ENCODE measurements around the gene PGD. TPM values are rescaled to one million over a fixed set of nuclear protein-coding genes. Genes with fewer than 3 reads are reported as not detected.
A peak's percentile ranks its signal among the peaks of the same experiment; 100 is the strongest.
"Not testable (repeated sequence)": the region's sequence is repeated elsewhere in the genome, so short reads cannot be mapped to it uniquely, and the experiment has no call there.

PGD gene
- total and polyA plus RNA-seq, 10 of the 15 experiments (the other 5 are each of a cell fraction or from before 2014, with no cell fraction given) = 108 to 262 (median 171) TPM

GRCh38 chr1:10456661-10457060, 57.8 kb downstream of the PGD start:
- TF ChIP-seq TCF7 (IDR thresholded peaks at IDR 0.05; ENCODE audit: borderline replicate concordance) (no peak), NRF1 (conservative IDR thresholded peaks at IDR 0.05; ENCODE audit: low read depth, low read length) (no peak), RAD21 (IDR thresholded peaks at IDR 0.05; ENCODE audit: insufficient read depth, low read depth, low read length) (no peak), CBX3 (IDR thresholded peaks at IDR 0.05; ENCODE audit: borderline replicate concordance, low read depth) (no peak), MLLT1 (IDR thresholded peaks at IDR 0.05) (no peak), EP300 (IDR thresholded peaks at IDR 0.05; ENCODE audit: borderline replicate concordance in 1 of 2, control insufficient read depth in 1 of 2, low read depth in 2 of 2, low read length in 2 of 2) (no peak), TARDBP (IDR thresholded peaks at IDR 0.05; ENCODE audit: borderline replicate concordance) (no peak)
- TSS peak; percentile 44 for BruUV-seq (replicated peaks)
- no peak for FAIRE-seq
- no peak overlapping the region for H3K4me3 ChIP-seq
- SMC1A ChIA-PET (ENCODE audit: uncharacterized antibody, unreplicated experiment) = interaction anchor here (0.7 to 1.6 kb wide), 4 partner anchors 21 to 39 kb away, joined by 3 to 6 read pairs (median 3); no protein-coding TSS in a partner anchor
- RAD21 ChIA-PET (ENCODE audit: unreplicated experiment) = interaction anchor here (0.6 to 1.9 kb wide), 3 partner anchors 23 to 653 kb away, joined by 3 to 6 read pairs (median 4); no protein-coding TSS in a partner anchor
- ATAC-seq = no peak
- H2AFZ ChIP-seq (ENCODE audit: control insufficient read depth, low read depth, low read length) = no peak overlapping the region
- H3K9ac ChIP-seq (ENCODE audit: control insufficient read depth, insufficient read depth, low read length) = no peak overlapping the region
- no peaks in the 10 kb centered on the region for H3K27me3 ChIP-seq (replicated peaks in 1 of 2; ENCODE audit: control insufficient read depth in 2 of 2, insufficient read depth in 2 of 2, low read length in 1 of 2)
- CTCF ChIA-PET = interaction anchor here (0.8 to 2.2 kb wide), 4 partner anchors 20 to 38 kb away, joined by 4 to 8 read pairs (median 5); partner anchors contain the start of gene CENPS
- H3K27ac ChIP-seq (ENCODE audit: control insufficient read depth, insufficient read depth) = no peak overlapping the region
- H3K36me3 ChIP-seq (ENCODE audit: control insufficient read depth in 2 of 2, insufficient read depth in 2 of 2, low read length in 1 of 2) = peaks cover 0 to 2% of the 10 kb centered on the region in 2 experiments; a peak in 2 of 4 replicates
- H3K9me3 ChIP-seq (replicated peaks; ENCODE audit: control insufficient read depth, insufficient read depth, low read length) = no peaks in the 10 kb centered on the region; the same call in 2 of the 3 replicates
- POLR2A ChIA-PET = interaction anchor here (0.6 to 1.2 kb wide), 2 partner anchors 9 to 26 kb away, joined by 3 read pairs; no protein-coding TSS in a partner anchor
- no peak for DNase-seq (ENCODE audit: low read depth, low spot score)
- intact Hi-C loops (cut with micrococcal nuclease; ENCODE audit: unreplicated experiment) = no loop called here
- no peaks in the 10 kb centered on the region for H4K20me1 ChIP-seq (ENCODE audit: control insufficient read depth, insufficient read depth)
- in situ Hi-C loops (cut with MboI) = no loop called here
- no peaks in the 10 kb centered on the region; the same call in 1 of the 2 replicates for H3K4me1 ChIP-seq (ENCODE audit: control insufficient read depth, insufficient read depth, low read length)
- 0 out of 2 replicates have a peak overlapping the region, but pooled peaks have one; percentile 3 for H3K4me2 ChIP-seq (ENCODE audit: control insufficient read depth, insufficient read depth)
- WGBS (ENCODE audit: insufficient coverage, insufficient replicate concordance, low lambda C conversion rate, missing lambda C conversion rate) = 91% methylated on average over 7 of the region's 7 CpGs
- no peaks in the 10 kb centered on the region for H3K79me2 ChIP-seq (ENCODE audit: control insufficient read depth, insufficient read depth, low read length)

GRCh38 chr1:10457462-10457861, 58.6 kb downstream of the PGD start:
- intact Hi-C loops (cut with micrococcal nuclease; ENCODE audit: unreplicated experiment); H3K79me2 ChIP-seq (ENCODE audit: control insufficient read depth, insufficient read depth, low read length); H3K36me3 ChIP-seq (ENCODE audit: control insufficient read depth in 2 of 2, insufficient read depth in 2 of 2, low read length in 1 of 2); FAIRE-seq; H2AFZ ChIP-seq (ENCODE audit: control insufficient read depth, low read depth, low read length); H3K4me3 ChIP-seq; BruUV-seq (replicated peaks); H4K20me1 ChIP-seq (ENCODE audit: control insufficient read depth, insufficient read depth); H3K27me3 ChIP-seq (replicated peaks in 1 of 2; ENCODE audit: control insufficient read depth in 2 of 2, insufficient read depth in 2 of 2, low read length in 1 of 2); in situ Hi-C loops (cut with MboI); H3K9me3 ChIP-seq (replicated peaks; ENCODE audit: control insufficient read depth, insufficient read depth, low read length); DNase-seq (ENCODE audit: low read depth, low spot score); H3K4me1 ChIP-seq (ENCODE audit: control insufficient read depth, insufficient read depth, low read length); H3K4me2 ChIP-seq (ENCODE audit: control insufficient read depth, insufficient read depth); H3K27ac ChIP-seq (ENCODE audit: control insufficient read depth, insufficient read depth); H3K9ac ChIP-seq (ENCODE audit: control insufficient read depth, insufficient read depth, low read length): not testable (repeated sequence)
- WGBS (ENCODE audit: insufficient coverage, insufficient replicate concordance, low lambda C conversion rate, missing lambda C conversion rate) = 62% methylated on average over 7 of the region's 7 CpGs
- ChIA-PET SMC1A (ENCODE audit: uncharacterized antibody, unreplicated experiment) (interaction anchor here (0.6 to 1.5 kb wide), 3 partner anchors 22 to 541 kb away, joined by 3 to 6 read pairs (median 3); no protein-coding TSS in a partner anchor), RAD21 (ENCODE audit: unreplicated experiment) (interaction anchor here (1.9 kb wide), 1 partner anchor 24 kb away, joined by 6 read pairs; no protein-coding TSS in a partner anchor), POLR2A (interaction anchor here (1.2 kb wide), 1 partner anchor 8 kb away, joined by 3 read pairs; no protein-coding TSS in a partner anchor), CTCF (interaction anchor here (1.4 to 2.2 kb wide), 2 partner anchors 23 to 36 kb away, joined by 6 to 8 read pairs; no protein-coding TSS in a partner anchor)
- peak; percentile 70 for ATAC-seq

Measured in GM12878 (cell line).